Stimulated activated CD4-positive, alpha-beta T cell treated with anti-CD3 and anti-CD28 coated beads, Interleukin-2, amount 100 ng/mL, for 4 hours (primary cell): ENCODE results near the gene ZPBP2.

Source experiments
- DNase-seq: peaks from one replicate; pipeline ENCODE4 v3.0.0-alpha.2; 2020; ENCODE audit warnings: low read depth

The ZPBP2 gene

DNA sequence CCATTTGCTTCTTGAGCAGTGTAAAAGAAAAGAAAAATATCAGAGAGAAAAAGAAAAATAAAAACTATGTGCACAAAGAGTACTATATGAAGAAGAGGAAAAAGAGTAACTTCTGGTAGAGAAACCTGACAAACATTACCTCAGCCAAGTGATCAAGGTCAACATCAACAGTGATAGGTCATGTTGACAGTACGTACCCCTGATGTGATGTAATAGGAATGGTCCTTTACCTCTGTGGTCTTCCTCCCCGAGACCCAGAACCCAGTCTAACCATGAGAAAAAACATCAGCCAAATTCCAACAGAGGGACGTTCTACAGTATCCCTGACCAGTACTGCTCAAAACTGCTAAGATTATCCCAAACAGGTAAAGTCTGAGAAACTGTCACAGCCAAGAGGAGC, 46.0 kb downstream of the ZPBP2 start:
- DNase-seq, result no peak

DNA sequence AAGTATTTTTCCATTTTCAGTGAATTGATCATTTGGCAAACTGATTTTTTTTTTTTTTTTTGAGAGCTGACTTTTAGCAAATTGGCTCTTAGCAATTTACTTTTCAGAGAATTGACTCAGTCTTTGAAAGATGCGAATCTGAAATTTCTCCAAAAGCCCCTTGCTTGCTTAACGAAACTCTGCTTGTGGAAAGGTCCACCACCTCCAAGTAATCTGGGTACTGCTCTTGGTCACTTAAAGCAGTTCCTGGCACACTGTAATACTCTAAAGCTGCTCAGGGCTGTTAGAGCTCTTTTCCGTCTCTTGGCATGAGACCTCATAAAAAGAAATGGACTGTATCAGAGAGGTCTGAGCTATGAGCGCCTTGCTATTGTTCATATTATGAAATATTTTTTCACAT, 47.6 kb downstream of the ZPBP2 start:
- DNase-seq, result no peak

DNA sequence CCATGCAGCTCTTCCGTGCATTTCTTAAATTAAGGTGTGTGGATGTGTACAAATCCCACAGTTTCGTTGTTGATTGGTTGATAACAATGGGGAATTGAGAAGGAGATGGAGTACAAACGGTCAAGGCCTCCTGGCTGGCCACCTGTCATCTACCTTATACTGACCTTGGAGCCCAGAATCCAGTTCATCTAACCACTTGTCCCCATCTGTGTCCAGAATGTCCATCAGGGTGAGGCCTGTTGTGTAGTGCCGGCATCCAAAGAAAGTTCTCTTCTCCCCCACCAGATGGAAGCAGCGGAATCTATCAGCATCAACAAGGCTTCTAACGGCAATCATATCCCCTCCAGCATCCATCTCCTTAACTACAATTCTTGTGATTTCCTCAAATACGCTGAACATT, 48.9 kb downstream of the ZPBP2 start:
- no peak for DNase-seq

DNA sequence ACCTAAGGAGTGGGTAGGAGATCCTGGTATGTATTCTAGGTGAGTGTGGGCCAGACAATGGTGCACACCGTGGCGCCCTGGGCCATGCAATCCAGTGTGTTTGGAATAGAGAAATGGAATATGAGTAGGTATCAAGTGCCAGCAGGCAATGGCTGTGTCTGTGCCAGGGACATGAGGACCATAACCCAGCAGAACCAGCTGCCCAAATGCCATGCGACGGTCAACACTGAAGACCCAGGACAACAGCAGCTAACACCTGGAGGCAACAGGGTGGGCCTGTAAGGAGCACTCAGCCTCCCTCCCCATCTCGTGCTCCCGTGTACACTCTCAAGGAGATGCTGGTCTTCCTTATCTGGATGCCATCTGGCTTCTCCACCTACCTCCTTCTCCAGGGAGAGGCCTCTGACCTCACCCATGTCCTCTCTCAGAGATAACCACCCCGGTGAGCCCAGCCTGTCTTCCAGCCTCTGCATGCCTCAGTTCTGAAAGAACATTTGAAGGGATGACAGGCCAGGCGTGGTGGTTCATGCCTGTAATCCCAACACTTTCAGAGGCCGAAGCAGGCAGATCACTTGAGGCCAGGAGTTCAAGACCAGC, 51.2 kb downstream of the ZPBP2 start:
- no peak for DNase-seq

DNA sequence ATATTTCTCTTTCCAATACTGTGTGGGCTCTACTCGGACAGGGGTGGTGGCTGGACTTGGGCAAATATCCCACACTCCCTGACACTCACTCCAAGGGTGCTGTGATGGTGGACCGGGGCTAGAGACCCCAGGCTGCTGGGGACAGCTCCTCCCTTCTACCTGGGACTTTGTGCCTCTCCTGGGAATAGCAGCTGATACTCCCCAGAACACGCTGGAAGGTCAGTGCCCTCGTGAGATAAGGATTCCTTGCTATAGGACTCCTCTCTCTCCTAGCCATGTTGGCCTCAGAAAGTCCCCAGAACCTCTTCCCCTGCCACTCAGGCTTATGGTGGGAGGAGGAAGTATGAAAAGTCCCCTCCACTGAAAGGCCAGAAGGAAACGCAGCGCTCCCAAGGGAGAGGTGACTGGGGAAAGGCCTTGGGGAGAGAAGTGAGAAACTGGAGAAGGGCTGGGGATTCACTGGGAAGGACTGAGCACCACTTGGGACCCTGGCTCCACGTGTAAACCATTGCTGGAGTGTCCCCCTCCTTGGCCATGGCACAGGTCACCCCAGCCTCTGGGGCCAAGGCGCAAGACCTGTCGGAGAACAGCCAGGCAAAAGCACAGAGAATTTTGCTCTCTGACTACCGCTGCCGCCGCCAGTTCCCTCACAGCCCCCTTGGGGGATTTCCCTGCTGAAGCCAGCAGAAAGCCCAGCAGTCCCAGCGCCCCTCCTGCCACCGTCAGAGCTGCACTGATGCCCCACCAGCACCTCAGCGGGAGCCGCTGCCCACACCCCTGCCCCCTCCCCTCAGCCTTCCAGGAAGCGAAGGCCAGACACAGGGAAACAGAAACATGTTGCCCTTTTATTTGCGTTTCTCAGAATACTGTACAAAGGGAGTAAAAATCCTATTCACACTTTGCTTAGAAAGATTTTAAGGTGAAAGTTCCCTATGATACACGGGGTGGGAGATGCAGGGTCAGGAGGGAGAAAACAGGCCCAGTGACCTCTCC, 52.5 kb downstream of the ZPBP2 start:
- peak; percentile 60 for DNase-seq

DNA sequence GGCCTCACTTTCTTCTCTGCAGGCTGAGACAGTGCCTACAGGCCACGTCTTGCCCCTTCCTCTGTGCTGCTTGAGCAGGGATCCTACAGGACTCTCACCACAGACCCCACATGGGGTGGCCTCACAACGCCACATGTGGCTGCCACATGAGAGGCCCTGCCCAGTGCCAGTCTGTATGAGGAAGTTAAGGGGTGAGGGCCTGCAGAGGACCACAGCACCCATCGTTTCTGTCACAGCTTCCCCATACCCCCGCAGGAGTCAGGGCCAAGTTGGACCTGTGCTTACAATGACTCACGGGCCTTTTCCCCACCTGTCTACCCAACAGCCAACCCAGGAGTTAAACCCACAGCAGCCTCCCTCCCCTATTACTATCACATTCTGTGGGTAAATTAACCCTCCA, 53.3 kb downstream of the ZPBP2 start:
- no peak for DNase-seq

DNA sequence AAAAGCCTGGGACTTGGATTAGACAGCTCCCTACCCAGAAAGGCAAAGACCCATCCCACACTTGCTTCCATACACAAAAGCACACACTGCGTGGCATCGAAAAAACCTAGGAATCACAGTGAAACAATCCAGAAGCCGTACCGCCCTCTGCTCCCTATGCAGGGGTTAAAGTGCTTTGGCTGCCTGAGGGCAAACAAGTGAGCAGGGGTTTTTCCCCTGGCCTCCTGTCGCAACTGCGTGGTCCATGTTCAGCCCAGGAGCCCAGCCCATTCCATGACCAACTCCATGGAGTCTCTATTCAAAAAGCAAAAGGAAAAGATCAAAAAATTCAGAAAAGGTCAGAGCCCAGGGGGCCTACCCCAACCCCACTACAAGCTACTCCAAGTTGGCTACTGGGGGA, 54.0 kb downstream of the ZPBP2 start:
- DNase-seq, result no peak

DNA sequence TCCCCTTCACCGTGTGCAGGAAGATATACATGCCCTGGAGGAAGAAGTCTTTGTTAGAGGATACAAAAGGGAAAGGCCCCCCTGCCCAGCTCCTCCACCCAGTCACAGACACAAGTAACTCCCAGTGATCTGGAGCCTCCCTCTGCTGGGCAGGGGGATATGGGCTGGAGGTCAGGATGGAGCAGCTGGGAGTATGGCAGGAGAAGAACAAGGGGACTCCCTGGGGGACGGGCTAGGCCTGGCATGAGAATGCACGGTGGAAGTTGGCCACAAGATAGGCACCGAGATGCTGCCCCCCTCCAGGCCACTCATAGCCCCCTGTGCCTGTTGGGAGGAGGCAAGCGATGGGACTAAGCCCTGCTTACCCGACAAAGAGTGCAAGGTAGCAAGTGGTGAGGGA, 55.2 kb downstream of the ZPBP2 start:
- no peak for DNase-seq

DNA sequence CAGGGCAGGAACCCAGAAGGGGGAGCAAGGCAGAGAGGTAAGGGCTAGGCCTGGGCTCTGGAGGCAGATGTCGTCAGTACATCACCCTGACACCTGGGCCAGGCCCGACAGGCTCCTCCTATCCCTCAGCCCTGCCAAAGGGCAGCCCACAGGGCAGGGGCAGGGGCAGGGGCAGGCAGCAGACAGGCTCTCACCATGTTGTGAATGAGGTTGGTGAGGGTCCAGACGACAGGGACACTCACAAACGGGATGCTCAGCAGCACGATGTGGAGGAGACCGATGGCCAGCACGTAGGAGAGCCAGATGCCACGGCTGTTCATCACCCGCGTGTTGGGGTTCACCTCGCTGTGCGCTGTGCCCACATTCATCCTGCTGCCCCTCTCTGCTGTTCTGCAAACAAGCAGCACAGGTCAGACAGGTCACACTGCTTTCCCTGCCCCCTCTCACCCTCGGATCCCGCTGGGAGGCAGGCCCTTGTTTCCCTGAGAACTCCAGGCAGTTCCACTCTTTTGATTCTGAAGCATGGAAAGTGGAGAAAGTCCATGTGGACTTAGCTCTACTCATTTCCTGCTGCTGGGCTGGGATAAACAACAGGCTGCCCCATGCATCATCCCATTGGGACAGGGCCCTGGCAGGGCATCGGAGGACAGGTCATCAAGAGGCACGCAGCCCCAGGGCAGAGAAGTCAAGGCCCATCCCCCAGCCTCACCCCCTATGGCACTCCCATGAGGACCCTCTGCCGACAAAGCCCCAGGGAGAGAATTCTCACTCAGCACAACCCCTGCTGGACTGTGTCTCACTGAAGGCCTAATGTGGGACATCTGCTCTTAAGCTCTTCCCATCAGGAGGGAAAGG, 56.1 kb downstream of the ZPBP2 start:
- no peak for DNase-seq

DNA sequence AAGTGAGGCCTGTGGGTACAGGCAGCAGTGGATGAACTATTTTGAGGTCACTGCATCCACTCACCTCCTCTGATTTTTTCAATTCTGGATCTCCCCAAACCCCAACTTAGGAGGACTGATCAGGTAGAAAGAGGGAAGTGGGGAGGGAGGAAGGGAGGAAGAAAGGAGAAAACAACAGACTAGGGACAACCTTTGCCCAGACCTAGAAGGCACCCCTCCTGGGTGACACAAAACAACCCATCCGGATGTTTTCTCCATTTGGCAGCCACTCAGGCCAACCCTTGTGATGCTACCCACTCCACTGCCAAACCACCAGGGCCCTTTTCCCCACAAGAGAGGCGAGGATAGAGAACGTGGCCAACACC, 56.7 kb downstream of the ZPBP2 start:
- DNase-seq, result no peak

DNA sequence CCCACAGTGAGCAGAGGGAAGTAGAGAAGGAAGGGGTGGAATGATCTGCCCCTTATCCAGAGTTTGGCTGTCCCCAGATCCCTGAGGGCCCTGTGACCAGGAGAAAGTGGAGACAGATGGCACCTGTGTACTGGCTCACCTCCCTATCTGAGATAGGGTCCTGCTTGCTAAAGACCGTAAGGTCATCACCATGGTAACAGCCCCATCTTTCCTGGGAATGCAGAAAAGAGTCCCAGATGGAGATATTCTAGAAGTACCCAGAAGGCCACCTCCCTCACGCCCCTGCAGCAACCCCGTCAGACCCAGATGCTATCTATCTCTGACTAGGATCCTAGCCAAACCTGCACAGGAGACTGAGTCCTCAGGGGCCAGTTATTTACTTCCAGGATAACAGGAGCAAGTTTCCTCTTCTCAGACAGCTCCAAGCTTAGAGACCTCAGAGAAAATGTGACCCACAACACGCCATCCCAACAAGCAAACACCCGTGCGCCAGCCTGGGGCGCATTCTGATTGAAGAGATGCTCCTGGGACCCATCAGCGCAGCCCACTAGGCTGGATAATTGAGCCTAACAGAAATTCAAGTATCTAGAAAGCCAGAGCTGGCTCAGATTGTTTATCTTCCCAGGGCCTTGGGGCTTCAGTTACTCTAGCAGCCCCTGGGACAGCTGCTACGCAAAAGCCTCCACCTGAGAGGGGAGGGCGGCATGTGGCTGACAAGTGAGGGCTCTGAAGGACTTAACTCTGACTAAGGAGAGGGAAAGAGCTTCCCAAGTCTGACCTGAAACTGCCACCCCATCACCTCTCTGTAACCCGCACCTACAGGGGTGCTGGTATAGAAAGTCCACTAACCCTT, 57.5 kb downstream of the ZPBP2 start:
- DNase-seq, result no peak

DNA sequence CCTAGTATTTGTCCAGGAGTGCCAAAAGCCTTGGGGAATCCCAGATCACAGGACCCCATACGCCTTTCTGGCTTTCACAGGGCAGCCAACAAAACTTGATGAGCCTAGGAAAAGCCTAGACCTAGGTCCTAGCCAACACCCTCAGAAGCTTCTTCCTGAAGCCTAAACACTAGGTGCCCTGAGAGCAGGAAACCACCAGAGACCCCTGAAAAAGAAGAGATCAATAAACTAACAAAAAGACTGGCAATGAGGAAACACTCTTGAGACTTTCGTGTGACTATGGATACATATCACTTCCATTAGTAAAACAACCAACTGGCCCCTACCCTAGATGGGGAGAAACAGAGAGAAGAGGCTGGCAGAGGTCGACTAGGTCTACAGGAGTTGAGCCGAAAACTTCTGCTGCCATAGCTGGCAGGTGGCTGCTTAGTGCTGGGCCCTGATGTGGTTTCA, 58.2 kb downstream of the ZPBP2 start:
- DNase-seq, result no peak

DNA sequence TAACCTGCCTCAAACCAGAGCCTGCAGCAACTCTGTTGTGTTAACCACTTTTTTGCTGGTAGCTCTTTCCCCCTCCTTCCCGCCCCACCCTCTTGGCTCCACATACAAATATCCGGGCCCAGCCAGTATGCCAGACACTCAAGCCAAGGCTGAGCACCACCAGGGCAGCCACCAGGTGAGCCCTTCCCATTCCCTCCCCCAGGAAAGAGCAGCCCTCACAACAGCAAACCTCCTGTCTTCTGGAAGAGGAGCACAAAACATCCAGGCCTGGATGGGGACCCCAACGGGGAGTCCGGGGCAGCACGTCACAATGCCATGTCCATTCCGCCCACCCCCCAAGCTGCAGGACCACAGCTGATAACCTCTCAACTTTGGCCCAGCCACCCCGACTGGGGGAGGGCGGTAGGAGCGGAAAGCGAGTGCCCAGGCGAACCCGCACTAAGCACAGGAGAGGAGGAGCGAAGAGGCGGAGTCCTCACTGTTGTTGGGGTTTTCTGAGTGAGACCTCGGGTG, 58.6 kb downstream of the ZPBP2 start:
- peak; percentile 32 for DNase-seq
